HG02588 (cell line): ENCODE results near the gene PRAMEF7.
"Not testable (repeated sequence)": the region's sequence is repeated elsewhere in the genome, so short reads cannot be mapped to it uniquely, and the experiment has no call there.

Experiments
- ATAC-seq: cut with Tn5 transposase; IDR thresholded peaks from one replicate; pipeline ENCODE4 v1.9.1; 2021; ENCODE audit warnings: mild to moderate bottlenecking, moderate library complexity; ENCODE audit not compliant: unreplicated experiment

The PRAMEF7 gene

DNA sequence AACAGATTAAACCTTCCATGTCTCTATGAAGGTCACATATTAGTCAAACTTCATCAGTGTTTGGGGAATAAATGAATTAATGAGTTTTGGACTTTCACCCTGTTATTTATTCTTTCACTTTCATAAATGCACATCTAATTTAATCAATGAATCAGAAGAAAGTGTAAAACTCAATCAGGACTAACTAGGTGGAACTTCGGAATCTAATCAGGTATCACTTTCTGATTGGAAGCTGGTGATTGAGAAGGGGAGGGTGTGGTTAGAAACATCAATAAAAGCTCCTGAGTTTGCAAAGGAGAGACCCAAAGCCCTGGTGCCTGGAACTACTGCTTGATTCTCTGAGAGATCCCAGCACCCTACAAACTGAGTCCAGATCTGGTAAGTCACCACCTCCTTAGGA, at the start of gene PRAMEF7:
Gene PRAMEF7 (plus strand): TSS at position 301 of the 400 bp plus-strand sequence. CDS start 1,083 bp downstream, outside the sequence.
- ATAC-seq = not testable (repeated sequence)

DNA sequence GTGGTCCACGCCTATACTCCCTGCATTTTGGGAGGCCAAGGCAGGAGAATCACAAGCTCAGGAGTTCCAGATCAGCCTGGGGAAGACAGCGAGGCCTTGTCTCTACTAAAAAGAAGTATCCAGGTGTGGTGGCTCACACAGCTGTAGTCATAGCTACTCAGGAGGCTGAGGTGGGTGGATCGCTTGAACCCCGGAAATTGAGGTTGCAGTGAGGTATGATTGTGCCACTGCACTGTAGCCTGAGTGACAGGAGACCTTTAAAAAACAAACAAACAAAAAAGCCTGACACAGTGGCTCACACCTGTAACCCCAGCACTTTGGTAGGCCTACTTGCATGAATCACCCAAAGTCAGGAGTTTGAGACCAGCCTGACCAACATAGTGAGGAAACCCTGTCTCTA, 38.0 kb upstream of the PRAMEF7 start:
- not testable (repeated sequence) for ATAC-seq

DNA sequence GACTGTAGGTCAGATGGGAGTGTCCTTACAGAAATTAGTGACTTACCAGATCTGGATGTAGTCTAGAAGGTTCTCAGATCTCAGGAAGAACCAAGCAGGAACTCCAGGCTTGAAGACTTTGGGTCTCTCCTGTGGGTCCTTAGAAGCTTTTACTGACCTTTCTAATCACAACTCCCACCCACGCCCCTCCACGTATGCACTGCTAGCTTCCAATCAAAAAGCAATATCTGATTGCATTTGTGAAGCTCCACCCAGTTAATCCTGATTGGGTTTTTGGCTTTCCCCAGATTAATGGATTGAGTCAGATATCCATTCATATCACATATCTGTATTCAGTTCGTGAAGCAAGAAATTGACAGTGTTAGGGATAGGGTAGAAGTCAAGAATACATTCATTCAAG, 30.3 kb upstream of the PRAMEF7 start, which contains the start of gene PRAMEF4:
Gene PRAMEF4 (minus strand): TSS at position 101 of the 400 bp plus-strand sequence. CDS start 2,807 bp downstream, outside the sequence.
- ATAC-seq = not testable (repeated sequence)

DNA sequence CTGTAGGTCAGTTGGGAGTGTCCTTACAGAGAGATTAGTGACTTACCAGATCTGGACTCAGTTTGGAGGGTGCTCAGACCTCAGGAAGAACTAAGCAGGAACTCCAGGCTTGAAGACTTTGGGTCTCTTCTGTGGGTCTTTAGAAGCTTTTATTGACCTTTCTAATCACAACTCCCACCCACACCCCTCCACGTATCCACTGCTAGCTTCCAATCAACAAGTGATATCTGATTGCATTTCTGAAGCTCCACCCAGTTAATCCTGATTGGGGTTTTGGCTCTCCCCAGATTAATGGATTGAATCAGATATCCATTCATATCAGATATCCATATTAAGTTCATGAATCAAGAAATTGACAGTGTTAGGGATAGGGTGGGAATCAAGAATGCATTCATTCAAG, 18.2 kb upstream of the PRAMEF7 start, which contains the start of gene PRAMEF10:
Gene PRAMEF10 (minus strand): TSS at position 101 of the 400 bp plus-strand sequence. CDS start 2,423 bp downstream, outside the sequence.
- not testable (repeated sequence) for ATAC-seq

DNA sequence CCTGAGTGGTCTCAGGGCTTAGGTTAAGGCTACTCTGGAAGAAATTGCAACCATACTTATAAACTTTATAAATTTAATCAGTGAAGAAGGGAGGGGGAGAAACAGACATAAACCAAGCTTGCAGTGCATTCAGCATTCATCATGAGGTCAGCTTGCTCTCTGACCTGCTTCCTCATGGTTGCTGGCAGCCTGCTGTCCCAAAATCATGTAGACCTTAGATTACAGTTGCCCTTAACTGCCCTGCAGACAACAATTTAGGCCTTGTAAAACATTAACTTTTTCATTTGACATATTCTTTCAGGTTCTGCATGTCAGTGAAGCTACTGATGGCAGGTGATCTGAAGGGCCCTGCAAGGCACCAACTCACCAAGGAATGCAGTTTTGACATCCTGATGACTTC, 17.2 kb upstream of the PRAMEF7 start:
- ATAC-seq = not testable (repeated sequence)

DNA sequence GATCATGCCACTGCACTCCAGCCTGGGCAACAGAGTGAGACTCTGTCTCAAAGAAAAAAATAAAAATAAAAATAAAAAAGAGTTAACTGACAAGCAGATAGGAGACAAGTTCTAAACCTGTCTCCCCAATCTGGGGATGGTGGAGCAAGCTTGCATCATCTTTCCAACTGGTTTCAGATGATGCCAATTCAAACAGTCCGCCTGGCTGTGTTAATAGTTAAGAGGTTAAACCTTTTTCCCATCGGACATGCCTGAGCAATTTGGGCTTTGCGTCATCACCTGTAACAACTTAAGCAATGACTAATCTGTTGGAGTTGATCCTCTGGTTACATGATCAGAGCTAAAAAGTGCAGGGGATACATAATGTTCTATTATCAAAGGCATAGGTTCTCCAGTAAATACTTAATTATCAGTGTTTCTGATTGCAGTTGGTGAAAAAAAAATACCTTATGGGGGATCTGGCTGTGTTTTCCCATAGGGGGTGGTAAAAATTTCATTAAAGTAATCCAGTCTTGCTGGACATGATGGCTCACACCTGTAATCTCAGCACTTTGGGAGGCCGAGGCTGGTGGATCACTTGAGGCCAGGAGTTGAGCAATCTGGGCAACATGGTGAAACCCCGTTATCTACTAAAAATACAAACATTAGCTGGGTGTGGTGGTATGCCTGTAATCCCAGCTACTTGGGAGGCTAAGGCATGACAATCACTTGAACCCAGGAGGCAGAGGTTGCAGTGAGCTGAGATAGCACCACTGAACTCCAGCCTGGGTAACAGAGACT, 12.4 kb upstream of the PRAMEF7 start:
- not testable (repeated sequence) for ATAC-seq

DNA sequence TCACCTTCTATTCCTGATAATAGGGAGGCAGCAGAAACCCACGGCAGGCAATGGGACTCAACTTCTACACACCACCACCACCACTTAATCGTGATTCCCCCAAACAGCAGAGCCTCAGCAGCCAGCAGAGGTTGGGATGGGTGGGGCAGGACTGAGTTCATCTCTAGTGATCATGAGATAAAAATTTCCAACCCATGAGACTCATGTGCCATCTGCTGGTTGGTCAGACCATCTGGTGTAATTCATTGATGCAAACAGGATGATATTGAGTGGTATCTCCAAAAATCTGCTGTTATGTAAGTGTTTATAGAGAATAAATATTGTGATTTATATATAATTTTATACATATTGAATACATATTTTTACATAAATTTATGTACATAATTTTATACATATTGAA, 5.3 kb downstream of the PRAMEF7 start:
- not testable (repeated sequence) for ATAC-seq

DNA sequence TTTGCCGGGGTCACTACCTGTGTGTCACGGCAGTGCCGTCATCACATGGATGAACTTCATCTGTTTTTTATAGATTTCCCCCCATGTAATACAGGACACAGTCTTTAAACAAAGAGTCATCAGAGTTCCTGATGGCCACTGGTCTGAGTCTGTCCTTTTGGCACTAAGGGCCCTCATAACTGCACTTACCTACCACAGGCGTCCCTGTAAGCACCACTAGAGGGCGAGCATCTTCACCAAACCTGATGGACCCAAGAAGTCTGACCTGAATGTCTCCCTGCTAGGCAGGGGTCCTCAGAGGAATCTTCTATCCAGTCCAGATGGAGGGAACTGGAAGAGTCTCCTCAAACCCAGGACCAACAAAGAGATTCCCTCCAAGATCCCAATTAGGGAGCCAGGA, 8.0 kb downstream of the PRAMEF7 start:
- not testable (repeated sequence) for ATAC-seq

DNA sequence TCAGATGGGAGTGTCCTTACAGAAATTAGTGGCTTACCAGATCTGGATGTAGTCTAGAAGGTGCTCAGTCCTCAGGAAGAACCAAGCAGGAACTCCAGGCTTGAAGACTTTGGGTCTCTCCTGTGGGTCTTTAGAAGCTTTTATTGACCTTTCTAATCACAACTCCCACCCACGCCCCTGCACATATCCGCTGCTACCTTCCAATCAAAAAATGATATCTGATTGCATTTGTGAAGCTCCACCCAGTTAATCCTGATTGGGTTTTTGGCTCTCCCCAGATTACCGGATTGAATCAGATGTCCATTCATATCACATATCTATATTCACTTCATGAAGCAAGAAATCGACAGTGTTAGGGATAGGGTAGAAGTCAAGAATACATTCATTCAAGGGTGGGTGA, 31.1 kb downstream of the PRAMEF7 start, which contains the start of gene PRAMEF6:
Gene PRAMEF6 (minus strand): TSS at position 101 of the 400 bp plus-strand sequence. CDS start 5,062 bp downstream, outside the sequence.
- not testable (repeated sequence) for ATAC-seq
